Fibroblast of lung (primary cell): ENCODE data around the gene TAMALIN.

ENCODE experiments used
- CTCF ChIP-seq, 2 donors: IDR thresholded peaks in 1 of 2; conservative IDR thresholded peaks in 1 of 2; 1 replicate in 1 of 2; 2 replicates in 1 of 2; pipeline ENCODE4 v1.5.1; 2011 to 2012; ENCODE audit warnings: low read length in 2 of 2, control low read depth in 1 of 2, inconsistent platforms in 1 of 2, low read depth in 1 of 2, mild to moderate bottlenecking in 1 of 2
- EZH2 ChIP-seq: IDR thresholded peaks from 2 replicates; pipeline ENCODE4 v1.5.1; 2012; ENCODE audit warnings: low read length, control low read depth, mild to moderate bottlenecking; ENCODE audit errors: missing control alignments

GRCh38 chr12:52056801-52057637 lies 50.3 kb downstream of the TAMALIN start:
- TF ChIP-seq CTCF (conservative IDR thresholded peaks at IDR 0.05 in 1 of 2, IDR thresholded peaks at IDR 0.05 in 1 of 2; ENCODE audit: low read depth in 1 of 2, low read length in 2 of 2) (no peak), EZH2 (no peak)
